Ishikawa (cell line): Measurements from ENCODE around the gene CDH18.

Experiments used
- CEBPB ChIP-seq: IDR thresholded peaks from 2 replicates; pipeline ENCODE4 v1.6.1; 2012
- MAX ChIP-seq: IDR thresholded peaks from 2 replicates; pipeline ENCODE4 v1.6.1; 2012
- TEAD4 ChIP-seq: IDR thresholded peaks from 2 replicates; pipeline ENCODE4 v1.6.1; 2012
- YY1 ChIP-seq: IDR thresholded peaks from 2 replicates; pipeline ENCODE4 v1.6.1; 2012; ENCODE audit warnings: low read depth

- TF ChIP-seq CEBPB (no peak), MAX (no peak), TEAD4 (no peak), YY1 (no peak)
Observed at GRCh38 chr5:19733612-19734495, 254.1 kb downstream of the CDH18 start.
